Nephron progenitor cell (in vitro differentiated cells): Measurements from ENCODE around the gene CDC25A.
"Not testable (repeated sequence)": the region's sequence is repeated elsewhere in the genome, so short reads cannot be mapped to it uniquely, and the experiment has no call there.

Experiments used
- DNase-seq: peaks from one replicate; pipeline ENCODE4 v3.0.0; 2021
- H3K27ac Mint-ChIP-seq: 2 replicates; pipeline ENCODE4 v1.8.0; 2021; ENCODE audit warnings: mild to moderate bottlenecking, moderate library complexity, mixed read lengths
- H3K27me3 Mint-ChIP-seq: 2 replicates; pipeline ENCODE4 v1.8.0; 2021; ENCODE audit warnings: mild to moderate bottlenecking, low read depth, mixed read lengths; ENCODE audit not compliant: poor library complexity
- H3K36me3 Mint-ChIP-seq: 2 replicates; pipeline ENCODE4 v1.8.0; 2021; ENCODE audit warnings: low read depth, mixed read lengths
- H3K4me1 Mint-ChIP-seq: 2 replicates; pipeline ENCODE4 v1.8.0; 2021; ENCODE audit warnings: mixed read lengths
- H3K4me3 Mint-ChIP-seq: 2 replicates; pipeline ENCODE4 v1.8.0; 2021; ENCODE audit warnings: mild to moderate bottlenecking, moderate library complexity, mixed read lengths
- H3K9me3 Mint-ChIP-seq: 2 replicates; pipeline ENCODE4 v1.8.0; 2021; ENCODE audit warnings: mild to moderate bottlenecking, moderate library complexity, mixed read lengths
- TF ChIP-seq, protein P1 (sequence below): fragments of 200-600 bp; sonication (generic); IDR thresholded peaks from 2 replicates; pipeline ENCODE4 v1.5.0; 2021; ENCODE audit warnings: antibody characterized with exemption

CDC25A gene

DNA sequence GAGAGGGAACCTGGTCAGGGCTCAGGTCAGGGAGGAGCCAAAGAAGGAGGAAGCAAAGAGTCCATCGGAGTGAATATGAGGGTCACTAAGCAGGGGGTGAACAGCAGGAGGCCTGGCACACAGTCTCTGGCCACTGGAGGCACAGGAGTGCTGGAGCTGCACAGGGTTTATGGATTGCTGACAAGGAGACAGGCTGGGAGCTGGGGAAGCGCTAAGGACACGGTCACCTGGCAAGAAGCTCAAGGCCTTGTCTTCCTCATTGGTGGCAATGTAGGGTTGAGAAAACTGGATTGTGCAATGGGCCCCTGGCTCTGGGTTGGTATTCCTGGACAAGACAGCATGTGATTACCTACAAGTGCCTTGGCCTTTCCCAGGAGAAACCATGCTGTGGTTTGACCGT is 29.2 kb upstream of the CDC25A start:
- Mint-ChIP-seq H3K36me3 (no peaks in the 10 kb centered on the region), H3K27me3 (peaks cover 33% of the 10 kb centered on the region), H3K4me1 (no peaks in the 10 kb centered on the region), H3K4me3 (no peak overlapping the region), H3K27ac (no peak overlapping the region), H3K9me3 (no peaks in the 10 kb centered on the region)
- no peak for DNase-seq
- TF ChIP-seq, protein P1, sequence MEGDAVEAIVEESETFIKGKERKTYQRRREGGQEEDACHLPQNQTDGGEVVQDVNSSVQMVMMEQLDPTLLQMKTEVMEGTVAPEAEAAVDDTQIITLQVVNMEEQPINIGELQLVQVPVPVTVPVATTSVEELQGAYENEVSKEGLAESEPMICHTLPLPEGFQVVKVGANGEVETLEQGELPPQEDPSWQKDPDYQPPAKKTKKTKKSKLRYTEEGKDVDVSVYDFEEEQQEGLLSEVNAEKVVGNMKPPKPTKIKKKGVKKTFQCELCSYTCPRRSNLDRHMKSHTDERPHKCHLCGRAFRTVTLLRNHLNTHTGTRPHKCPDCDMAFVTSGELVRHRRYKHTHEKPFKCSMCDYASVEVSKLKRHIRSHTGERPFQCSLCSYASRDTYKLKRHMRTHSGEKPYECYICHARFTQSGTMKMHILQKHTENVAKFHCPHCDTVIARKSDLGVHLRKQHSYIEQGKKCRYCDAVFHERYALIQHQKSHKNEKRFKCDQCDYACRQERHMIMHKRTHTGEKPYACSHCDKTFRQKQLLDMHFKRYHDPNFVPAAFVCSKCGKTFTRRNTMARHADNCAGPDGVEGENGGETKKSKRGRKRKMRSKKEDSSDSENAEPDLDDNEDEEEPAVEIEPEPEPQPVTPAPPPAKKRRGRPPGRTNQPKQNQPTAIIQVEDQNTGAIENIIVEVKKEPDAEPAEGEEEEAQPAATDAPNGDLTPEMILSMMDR, result no peak

DNA sequence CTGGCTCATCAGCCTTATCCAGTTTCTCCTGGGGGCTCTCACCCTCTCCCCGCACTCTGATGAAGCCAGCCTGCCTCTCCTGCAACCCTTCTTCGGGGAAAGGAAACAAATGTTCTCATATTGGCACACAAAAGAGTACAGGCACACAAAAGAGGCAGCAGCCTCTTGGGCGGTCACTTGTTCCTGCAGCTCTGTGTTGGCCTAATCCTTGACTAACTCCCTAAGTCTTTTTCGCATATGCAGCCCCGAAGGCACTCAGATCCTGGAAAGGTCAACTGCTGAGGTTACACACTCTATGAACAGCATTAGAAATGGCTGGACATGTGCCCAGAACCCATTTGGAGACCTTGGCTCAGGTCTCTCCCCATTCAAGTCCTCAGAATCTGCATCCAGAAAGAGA is 27.7 kb upstream of the CDC25A start:
- H3K4me3 Mint-ChIP-seq, result no peak overlapping the region
- H3K36me3 Mint-ChIP-seq, result no peaks in the 10 kb centered on the region
- no peaks in the 10 kb centered on the region for H3K9me3 Mint-ChIP-seq
- H3K27me3 Mint-ChIP-seq, result peaks cover 33% of the 10 kb centered on the region
- H3K27ac Mint-ChIP-seq, result no peak overlapping the region
- TF ChIP-seq, protein P1, result no peak
- no peak for DNase-seq
- no peaks in the 10 kb centered on the region for H3K4me1 Mint-ChIP-seq

DNA sequence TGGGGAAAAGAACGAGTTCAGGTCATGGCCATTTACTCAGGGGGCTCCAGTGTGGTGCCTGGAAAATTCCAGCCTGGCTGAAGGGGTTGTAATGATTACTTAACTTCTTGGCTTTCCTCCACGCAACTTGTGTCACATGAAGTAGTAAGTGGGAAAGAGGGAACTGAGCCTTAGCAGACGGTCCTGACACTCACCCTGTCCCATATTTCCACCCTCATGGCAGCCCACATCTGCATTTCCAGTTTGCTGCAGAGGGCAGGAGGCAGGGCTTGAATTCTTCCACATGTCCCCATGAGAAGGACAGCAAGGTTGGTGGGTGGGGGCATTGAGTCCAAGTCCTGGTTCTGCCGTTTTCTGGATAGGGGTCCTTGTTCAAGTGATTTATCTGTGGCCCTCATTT is 27.2 kb upstream of the CDC25A start:
- TF ChIP-seq, protein P1, result no peak
- DNase-seq, result no peak
- Mint-ChIP-seq H3K36me3 (no peaks in the 10 kb centered on the region), H3K27me3 (peaks cover 33% of the 10 kb centered on the region), H3K4me1 (no peaks in the 10 kb centered on the region), H3K27ac (no peak overlapping the region), H3K9me3 (no peaks in the 10 kb centered on the region), H3K4me3 (no peak overlapping the region)

DNA sequence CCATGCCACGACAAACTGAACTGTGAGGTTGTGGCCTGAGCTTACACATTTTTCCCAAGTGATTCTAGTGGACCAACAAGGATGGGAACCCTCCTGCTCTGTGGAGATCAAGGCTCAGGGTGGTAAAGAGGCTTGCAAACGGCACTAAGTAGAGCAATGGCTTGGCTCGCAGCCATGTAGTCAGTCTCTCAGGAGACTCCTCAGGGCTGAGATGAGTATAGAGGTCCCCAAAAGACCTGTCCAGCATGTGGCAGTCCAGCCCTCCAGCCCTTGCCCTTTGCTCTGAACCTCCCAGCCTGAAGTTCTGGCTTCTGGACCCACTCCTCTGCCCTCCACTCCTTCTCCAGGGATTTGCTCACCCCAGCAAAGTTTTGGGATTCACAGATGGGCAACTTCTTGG is 26.8 kb upstream of the CDC25A start:
- Mint-ChIP-seq H3K36me3 (peaks cover 3% of the 10 kb centered on the region), H3K27ac (no peak overlapping the region), H3K27me3 (peaks cover 33% of the 10 kb centered on the region), H3K4me1 (no peaks in the 10 kb centered on the region), H3K9me3 (peaks cover 3% of the 10 kb centered on the region), H3K4me3 (no peak overlapping the region)
- TF ChIP-seq, protein P1, result no peak
- no peak for DNase-seq

DNA sequence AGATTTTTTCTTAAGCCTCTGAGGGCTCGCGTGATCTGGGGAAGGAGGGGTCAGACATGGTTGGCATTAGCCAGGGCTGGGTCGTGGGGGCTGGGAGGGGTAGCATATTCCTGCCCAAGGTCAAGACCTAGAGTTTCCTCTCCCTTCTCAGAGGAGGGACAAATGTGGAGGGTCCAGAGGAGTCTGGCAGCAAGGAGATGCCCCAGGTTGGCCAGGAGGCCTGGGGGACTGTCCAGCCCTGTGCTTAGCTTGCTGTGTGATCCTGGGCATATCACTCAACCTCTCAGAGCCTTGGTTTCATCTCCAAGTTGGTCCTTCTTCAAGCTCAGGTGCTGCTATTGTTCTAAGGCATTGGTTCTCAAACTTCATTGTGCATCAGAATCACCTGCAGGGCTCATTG is 26.0 kb upstream of the CDC25A start:
- peaks cover 6% of the 10 kb centered on the region for H3K36me3 Mint-ChIP-seq
- DNase-seq, result no peak
- H3K4me3 Mint-ChIP-seq, result no peak overlapping the region
- no peaks in the 10 kb centered on the region for H3K4me1 Mint-ChIP-seq
- H3K9me3 Mint-ChIP-seq, result peaks cover 10% of the 10 kb centered on the region
- H3K27ac Mint-ChIP-seq, result no peak overlapping the region
- TF ChIP-seq, protein P1, result no peak
- H3K27me3 Mint-ChIP-seq, result peaks cover 27% of the 10 kb centered on the region

DNA sequence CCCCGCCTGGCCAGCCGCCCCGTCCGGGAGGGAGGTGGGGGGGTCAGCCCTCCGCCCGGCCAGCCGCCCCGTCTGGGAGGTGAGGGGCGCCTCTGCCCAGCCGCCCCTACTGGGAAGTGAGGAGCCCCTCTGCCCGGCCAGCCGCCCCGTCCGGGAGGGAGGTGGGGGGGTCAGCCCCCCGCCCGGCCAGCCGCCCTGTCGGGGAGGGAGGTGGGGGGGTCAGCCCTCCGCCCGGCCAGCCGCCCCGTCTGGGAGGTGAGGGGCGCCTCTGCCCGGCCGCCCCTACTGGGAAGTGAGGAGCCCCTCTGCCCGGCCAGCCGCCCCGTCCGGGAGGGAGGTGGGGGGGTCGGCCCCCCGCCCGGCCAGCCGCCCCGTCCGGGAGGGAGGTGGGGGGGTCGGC is 23.6 kb upstream of the CDC25A start:
- DNase-seq, H3K36me3 Mint-ChIP-seq, H3K4me1 Mint-ChIP-seq, H3K27ac Mint-ChIP-seq, H3K4me3 Mint-ChIP-seq: not testable (repeated sequence)
- Mint-ChIP-seq H3K9me3 (peaks cover 15% of the 10 kb centered on the region), H3K27me3 (peaks cover 24% of the 10 kb centered on the region)

DNA sequence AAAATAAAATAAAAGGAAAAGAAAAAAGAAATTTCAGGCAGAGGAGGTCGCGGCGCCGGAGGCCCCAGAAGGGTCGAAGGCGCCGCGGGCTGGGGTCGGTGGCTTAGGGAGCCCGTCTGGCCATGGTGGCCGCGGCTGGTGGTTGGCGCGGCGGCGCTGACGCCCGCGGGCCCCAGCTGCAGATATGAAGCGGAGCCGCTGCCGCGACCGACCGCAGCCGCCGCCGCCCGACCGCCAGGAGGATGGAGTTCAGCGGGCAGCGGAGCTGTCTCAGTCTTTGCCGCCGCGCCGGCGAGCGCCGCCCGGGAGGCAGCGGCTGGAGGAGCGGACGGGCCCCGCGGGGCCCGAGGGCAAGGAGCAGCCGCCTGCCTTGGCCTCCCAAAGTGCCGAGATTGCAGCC is 22.3 kb upstream of the CDC25A start:
- H3K27ac Mint-ChIP-seq, H3K4me3 Mint-ChIP-seq, H3K4me1 Mint-ChIP-seq, DNase-seq, H3K36me3 Mint-ChIP-seq: not testable (repeated sequence)
- peaks cover 15% of the 10 kb centered on the region for H3K9me3 Mint-ChIP-seq
- H3K27me3 Mint-ChIP-seq, result peaks cover 14% of the 10 kb centered on the region
